Ovary (tissue), 9 donors: ENCODE data around the gene CNTNAP4. TPM values are rescaled to one million over a fixed set of nuclear protein-coding genes. Genes with fewer than 3 reads are reported as not detected.

Experiments used
- DNase-seq, 5 donors: peaks; one replicate each; pipeline ENCODE4 v3.0.0-alpha.2; 2019 to 2020
- H3K27ac ChIP-seq, 2 donors: fragments of 200-600 bp; one replicate each; pipeline versions ENCODE4 v1.5.1 to v1.8.0; 2019 to 2022
- H3K27me3 ChIP-seq: fragments of 200-600 bp; one replicate; pipeline ENCODE4 v1.8.0; 2022
- H3K36me3 ChIP-seq: fragments of 200-600 bp; sonication (generic); one replicate; pipeline ENCODE4 v1.5.1; 2019
- H3K4me1 ChIP-seq: one replicate; pipeline ENCODE4 v1.8.1; 2013; ENCODE audit warnings: mild to moderate bottlenecking, moderate library complexity; ENCODE audit not compliant: insufficient read depth
- H3K4me3 ChIP-seq: fragments of 200-600 bp; sonication (generic); one replicate; pipeline ENCODE4 v1.5.1; 2017
- H3K9me3 ChIP-seq, 2 donors: fragments of 200-600 bp in 1 of 2; sonication (generic) in 1 of 2; one replicate each; pipeline versions ENCODE4 v1.5.1 to v1.8.1; 2013 to 2019; ENCODE audit warnings: mild to moderate bottlenecking in 1 of 2, moderate library complexity in 1 of 2
- EP300 ChIP-seq: sonication (generic); formaldehyde crosslinking; IDR thresholded peaks from one replicate; pipeline ENCODE4 v1.6.1; 2017; ENCODE audit warnings: antibody characterized with exemption
- POLR2A ChIP-seq: fragments of 450-650 bp; IDR thresholded peaks from one replicate; pipeline ENCODE4 v1.6.1; 2017; ENCODE audit warnings: antibody characterized with exemption, mild to moderate bottlenecking, moderate library complexity
- WGBS, 3 donors: extraction: QIAGEN DNeasy Blood & Tissue Kit in 1 of 3; methylation state at CpG; one replicate each; pipeline versions ENCODE4 v1.1.5 to v1.1.7; 2013 to 2017; 5-methylcytosine and 5-hydroxymethylcytosine counted together
- intact Hi-C, 4 donors: fragments of 100-400 bp; cut with DNase I; formaldehyde crosslinking; loops; one replicate each; pipeline versions ENCODE4 v1.11.0 to v1.15.1; 2022 to 2023
- polyA plus RNA-seq, 2 donors: library from polyadenylated mRNA; stranded (reverse); fragments of 200-250 nt in 1 of 2; fragments of 350-450 nt in 1 of 2; fragmentation: Illumina TruSeq in 1 of 2; extraction: RNeasy Lipid Tissue Mini Kit (QIAGEN cat#74804) in 1 of 2; gene quantifications; one replicate each; pipeline ENCODE4 v1.2.3, GENCODE V29; 2013 to 2014
- total RNA-seq, 7 donors: library from RNA; depleted of rRNA in 2 of 7; stranded (reverse); fragments of >200 nt in 2 of 7; fragmentation: NEBNext Ultra II Directional in 3 of 7; extraction: Animal tissue kit (Norgen Biotek cat#: 25700) in 3 of 7; gene quantifications; one replicate each; pipeline versions ENCODE4 v1.1.0 to v1.2.4, GENCODE V29; 2016 to 2023
- TF ChIP-seq, protein P1 (sequence below), 3 donors: fragments of 450-650 bp in 2 of 3; fragments of 200-600 bp in 1 of 3; IDR thresholded peaks; one replicate each; pipeline versions ENCODE4 v1.5.1 to v1.8.0; 2016 to 2022; ENCODE audit warnings: antibody characterized with exemption in 3 of 3, mild to moderate bottlenecking in 1 of 3
- donor health status: DM: no; HTN: no; CAD: no; lungs with moderate emphysema.
- donor health status: DM: no; HTN: no; CAD: no.
- donor health status: Bipolar disorder and iron deficiency.
- donor health status: DM: yes; HTN: yes; CAD: no.
- donor health status: DM: no; HTN: no; CAD: no.
- donor health status: DM: yes; HTN: yes; CAD: no.

Gene CNTNAP4
- total and polyA plus RNA-seq, 9 donors: 0.07 to 0.52 (median 0.36) TPM; not detected in 5

DNA sequence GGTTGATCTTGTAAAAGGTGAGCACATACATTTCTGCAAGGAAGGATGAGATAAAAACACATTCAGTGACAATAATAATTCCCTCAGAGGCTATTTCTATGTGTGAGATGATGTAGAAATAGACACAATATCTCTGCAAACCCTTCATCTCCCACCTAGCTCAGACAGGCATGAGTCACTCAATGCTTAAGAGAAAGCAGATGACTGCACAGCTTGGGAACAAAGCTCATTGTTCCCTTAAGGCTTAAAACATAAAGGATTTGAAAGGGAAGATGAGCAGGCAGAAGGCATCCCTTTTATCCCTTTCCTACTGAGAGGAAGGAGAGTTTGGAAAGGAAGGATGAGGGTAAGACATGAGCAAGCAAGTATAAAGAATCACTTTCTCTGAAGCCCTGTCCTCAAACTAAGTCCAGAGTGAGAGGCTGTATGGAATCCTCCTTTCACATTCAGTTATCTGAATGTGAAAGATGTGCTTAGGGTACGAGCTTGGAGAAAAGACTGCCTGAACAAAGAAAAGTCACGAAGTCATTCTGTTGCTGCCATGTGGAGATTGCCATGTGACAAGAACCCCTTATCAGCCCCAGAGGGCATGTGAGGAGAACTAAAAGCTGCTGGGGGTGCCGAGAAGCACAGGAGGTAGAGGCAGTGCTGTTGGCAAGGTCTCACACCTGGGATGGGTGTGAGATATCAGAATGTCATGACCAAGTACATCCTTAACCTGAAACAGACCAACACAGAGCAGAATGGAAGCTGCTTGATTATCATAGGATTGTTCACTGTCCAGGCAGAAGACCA is 58.2 kb downstream of the CNTNAP4 start:
- no peaks in the 10 kb centered on the region for H3K9me3 ChIP-seq
- H3K27ac ChIP-seq: no peak overlapping the region
- WGBS, 3 donors: 78 to 82% (median 79%) methylated on average over 3 of the region's 3 CpGs
- H3K27me3 ChIP-seq: no peaks in the 10 kb centered on the region
- H3K36me3 ChIP-seq: no peaks in the 10 kb centered on the region
- no peak for DNase-seq
- H3K4me3 ChIP-seq: no peak overlapping the region
- intact Hi-C loops: no loop called here
- TF ChIP-seq EP300: no peak
- TF ChIP-seq, protein P1, sequence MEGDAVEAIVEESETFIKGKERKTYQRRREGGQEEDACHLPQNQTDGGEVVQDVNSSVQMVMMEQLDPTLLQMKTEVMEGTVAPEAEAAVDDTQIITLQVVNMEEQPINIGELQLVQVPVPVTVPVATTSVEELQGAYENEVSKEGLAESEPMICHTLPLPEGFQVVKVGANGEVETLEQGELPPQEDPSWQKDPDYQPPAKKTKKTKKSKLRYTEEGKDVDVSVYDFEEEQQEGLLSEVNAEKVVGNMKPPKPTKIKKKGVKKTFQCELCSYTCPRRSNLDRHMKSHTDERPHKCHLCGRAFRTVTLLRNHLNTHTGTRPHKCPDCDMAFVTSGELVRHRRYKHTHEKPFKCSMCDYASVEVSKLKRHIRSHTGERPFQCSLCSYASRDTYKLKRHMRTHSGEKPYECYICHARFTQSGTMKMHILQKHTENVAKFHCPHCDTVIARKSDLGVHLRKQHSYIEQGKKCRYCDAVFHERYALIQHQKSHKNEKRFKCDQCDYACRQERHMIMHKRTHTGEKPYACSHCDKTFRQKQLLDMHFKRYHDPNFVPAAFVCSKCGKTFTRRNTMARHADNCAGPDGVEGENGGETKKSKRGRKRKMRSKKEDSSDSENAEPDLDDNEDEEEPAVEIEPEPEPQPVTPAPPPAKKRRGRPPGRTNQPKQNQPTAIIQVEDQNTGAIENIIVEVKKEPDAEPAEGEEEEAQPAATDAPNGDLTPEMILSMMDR (IDR thresholded peaks at IDR 0.05): no peak
- TF ChIP-seq POLR2A: no peak
- no peaks in the 10 kb centered on the region for H3K4me1 ChIP-seq

DNA sequence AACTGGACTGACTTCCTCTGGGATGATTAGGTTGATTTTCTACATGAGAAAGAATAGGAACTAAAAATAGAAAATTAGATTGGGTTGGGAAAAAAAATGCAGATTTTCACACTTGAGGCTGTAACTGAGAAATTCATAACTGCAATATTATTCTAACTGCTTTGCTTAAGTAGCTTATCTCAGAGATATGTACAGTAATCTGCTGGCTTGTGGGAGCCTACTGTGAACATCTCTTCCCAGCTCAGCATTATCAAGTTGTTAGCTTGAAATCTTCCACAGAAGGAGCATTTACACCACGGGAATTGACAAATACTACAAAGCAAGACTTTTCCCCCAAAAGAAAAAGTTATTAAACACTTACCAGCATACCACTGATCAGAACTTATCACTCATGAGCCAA is 58.9 kb downstream of the CNTNAP4 start:
- intact Hi-C loops: no loop called here
- no peaks in the 10 kb centered on the region for H3K27me3 ChIP-seq
- TF ChIP-seq EP300 (no peak), POLR2A (no peak)
- TF ChIP-seq, protein P1 (IDR thresholded peaks at IDR 0.05): no peak

DNA sequence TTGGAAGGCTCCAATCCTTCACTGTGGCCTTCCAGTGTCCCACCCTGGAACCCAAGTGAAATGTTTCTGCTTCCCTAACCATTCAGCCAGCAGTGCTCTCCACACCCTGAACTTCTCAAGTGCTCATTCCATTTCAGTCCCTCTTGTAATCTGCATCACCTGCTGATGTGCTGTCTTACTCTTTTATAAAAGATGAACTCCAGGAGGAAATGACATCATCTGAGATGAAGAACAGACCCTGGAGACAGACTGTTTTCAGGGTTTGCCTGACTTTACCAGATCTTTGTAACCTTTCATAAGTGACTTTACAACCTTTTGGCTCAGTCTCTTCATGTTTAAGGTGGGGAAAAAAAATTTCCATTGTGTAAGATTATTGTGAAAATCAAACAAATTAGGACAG is 61.3 kb downstream of the CNTNAP4 start:
- no peak for DNase-seq
- Histone ChIP-seq H3K36me3 (no peaks in the 10 kb centered on the region), H3K4me3 (no peak overlapping the region), H3K4me1 (no peaks in the 10 kb centered on the region), H3K9me3 (no peaks in the 10 kb centered on the region), H3K27me3 (no peaks in the 10 kb centered on the region), H3K27ac (no peak overlapping the region)
- intact Hi-C loops: no loop called here
- TF ChIP-seq EP300: no peak
- TF ChIP-seq, protein P1 (IDR thresholded peaks at IDR 0.05): no peak
- TF ChIP-seq POLR2A: no peak

More for the DNA sequence above, 58.9 kb downstream of the CNTNAP4 start:
- DNase-seq: no peak
- Histone ChIP-seq H3K4me3 (no peak overlapping the region), H3K4me1 (no peaks in the 10 kb centered on the region), H3K9me3 (no peaks in the 10 kb centered on the region), H3K27ac (no peak overlapping the region), H3K36me3 (no peaks in the 10 kb centered on the region)
- WGBS, 3 donors: 41 to 81% (median 48%) methylated on average over 1 of the region's 1 CpG

DNA sequence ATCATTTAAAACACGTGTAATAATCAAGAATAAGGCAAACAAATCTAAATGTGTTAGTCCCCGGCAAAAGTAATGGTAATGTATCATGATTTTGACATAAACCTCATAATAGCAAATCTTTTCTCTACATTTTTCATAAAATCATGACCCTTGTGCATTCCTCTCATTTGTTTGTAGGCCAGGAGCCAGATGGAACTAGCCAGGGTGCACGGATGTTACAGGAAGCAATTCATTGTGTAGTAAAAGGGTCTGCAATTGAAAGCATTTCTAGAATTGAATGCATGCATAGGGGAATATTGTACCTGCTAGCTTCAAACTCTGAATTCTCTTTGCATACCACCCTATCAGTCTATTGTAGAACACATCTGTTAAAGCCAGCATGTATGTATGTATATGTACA is 66.6 kb downstream of the CNTNAP4 start:
- Histone ChIP-seq H3K9me3 (no peaks in the 10 kb centered on the region), H3K27me3 (no peaks in the 10 kb centered on the region), H3K4me1 (no peaks in the 10 kb centered on the region), H3K36me3 (no peaks in the 10 kb centered on the region), H3K27ac (no peak overlapping the region), H3K4me3 (no peak overlapping the region)
- WGBS, 3 donors: 15 to 34% (median 21%) methylated on average over 3 of the region's 3 CpGs
- intact Hi-C loops: no loop called here
- TF ChIP-seq EP300 (no peak), POLR2A (no peak)
- TF ChIP-seq, protein P1 (IDR thresholded peaks at IDR 0.05): no peak
- DNase-seq: no peak
